DND-41 (cell line): ENCODE measurements around the gene GLIPR1L1.

ENCODE experiments used
- CTCF ChIP-seq: IDR thresholded peaks from 2 replicates; pipeline ENCODE4 v1.5.1; 2012; ENCODE audit warnings: borderline replicate concordance, low read length, moderate library complexity, mild to moderate bottlenecking; ENCODE audit not compliant: poor library complexity, severe bottlenecking; ENCODE audit errors: extremely low read depth
- EZH2 ChIP-seq: IDR thresholded peaks from 3 replicates; pipeline ENCODE4 v1.6.1; 2012; ENCODE audit warnings: borderline replicate concordance, low read depth, mild to moderate bottlenecking, moderate library complexity, low read length, inconsistent platforms; ENCODE audit not compliant: severe bottlenecking

- no peak for TF ChIP-seq CTCF
- no peak for TF ChIP-seq EZH2
These were observed 28.8 kb upstream of the GLIPR1L1 start for GRCh38 chr12:75305412-75306332.
